Measurements from ENCODE around the gene OTOA.
"Not testable (repeated sequence)": the region's sequence is repeated elsewhere in the genome, so short reads cannot be mapped to it uniquely, and the experiment has no call there.

The OTOA gene

GRCh38 chr16:21773207-21773553 lies 109.4 kb downstream of the OTOA start:
- DNase-seq (ENCODE audit: low read depth in 2 of 2); H3K4me3 ChIP-seq (replicated peaks in 1 of 2; ENCODE audit: low read depth in 2 of 2, low read length in 2 of 2): not testable (repeated sequence)

GRCh38 chr16:21780525-21780924 lies 116.8 kb downstream of the OTOA start:
- DNase-seq (ENCODE audit: low read depth in 2 of 2); H3K4me3 ChIP-seq (replicated peaks in 1 of 2; ENCODE audit: low read depth in 2 of 2, low read length in 2 of 2): not testable (repeated sequence)

GRCh38 chr16:21790506-21790905 lies 126.7 kb downstream of the OTOA start:
- not testable (repeated sequence) for H3K4me3 ChIP-seq (replicated peaks in 1 of 2; ENCODE audit: low read depth in 2 of 2, low read length in 2 of 2); DNase-seq (ENCODE audit: low read depth in 2 of 2)

- H3K4me3 ChIP-seq (replicated peaks in 1 of 2; ENCODE audit: low read depth in 2 of 2, low read length in 2 of 2); DNase-seq (ENCODE audit: low read depth in 2 of 2): not testable (repeated sequence)
Observed at GRCh38 chr16:21793310-21793709, 129.5 kb downstream of the OTOA start.

GRCh38 chr16:21798601-21799000 lies 134.8 kb downstream of the OTOA start:
- DNase-seq (ENCODE audit: low read depth in 2 of 2); H3K4me3 ChIP-seq (replicated peaks in 1 of 2; ENCODE audit: low read depth in 2 of 2, low read length in 2 of 2): not testable (repeated sequence)

- peak; percentile 57 for TF ChIP-seq CTCF (IDR thresholded peaks at IDR 0.05; ENCODE audit: low read depth, low read length)
- DNase-seq (ENCODE audit: low read depth in 2 of 2) = peak; percentile 68 to 69
Observed at GRCh38 chr16:21801538-21802374, 138.0 kb downstream of the OTOA start.

GRCh38 chr16:21802375-21802663 lies 138.6 kb downstream of the OTOA start:
- not testable (repeated sequence) for H3K4me3 ChIP-seq (replicated peaks in 1 of 2; ENCODE audit: low read depth in 2 of 2, low read length in 2 of 2); DNase-seq (ENCODE audit: low read depth in 2 of 2)

More at GRCh38 chr16:21801538-21802374, 138.0 kb downstream of the OTOA start:
- H3K4me3 ChIP-seq (replicated peaks in 1 of 2; ENCODE audit: low read depth in 2 of 2, low read length in 2 of 2) = not testable (repeated sequence)

All from cardiac fibroblast (primary cell).